Activated T-cell treated with anti-CD3 and anti-CD28 coated beads, Interleukin-2, amount 50 U/mL, for 72 hours (primary cell): ENCODE data around the gene SRSF3. TPM values are rescaled to one million over a fixed set of nuclear protein-coding genes. Genes with fewer than 3 reads are reported as not detected.
"Not testable (repeated sequence)": the region's sequence is repeated elsewhere in the genome, so short reads cannot be mapped to it uniquely, and the experiment has no call there.

ENCODE experiments used
- ATAC-seq, 2 donors: fragments of 150-1000 bp; cut with Tn5 transposase; replicated peaks in 1 of 2; 2 replicates each; pipeline ENCODE4 v1.10.0; 2021; ENCODE audit warnings: moderate library complexity in 2 of 2, mild to moderate bottlenecking in 1 of 2
- DNase-seq, 2 donors: peaks; one replicate each; pipeline ENCODE4 v3.0.0; 2021 to 2022; ENCODE audit warnings: mixed read lengths in 1 of 2
- H3K27ac Mint-ChIP-seq: one replicate; pipeline ENCODE4 v1.8.0; 2022; ENCODE audit warnings: mild to moderate bottlenecking, moderate library complexity, mixed read lengths
- H3K27me3 Mint-ChIP-seq: one replicate; pipeline ENCODE4 v1.8.0; 2022; ENCODE audit warnings: low read depth, mixed read lengths
- H3K36me3 Mint-ChIP-seq, 2 donors: one replicate each; pipeline ENCODE4 v1.8.0; 2022; ENCODE audit warnings: mixed read lengths in 2 of 2, mild to moderate bottlenecking in 1 of 2; ENCODE audit not compliant: insufficient read depth in 2 of 2
- H3K4me1 Mint-ChIP-seq: one replicate; pipeline ENCODE4 v1.8.0; 2022; ENCODE audit warnings: low read depth, mixed read lengths
- H3K4me3 Mint-ChIP-seq, 2 donors: one replicate each; pipeline ENCODE4 v1.8.0; 2022; ENCODE audit warnings: mild to moderate bottlenecking in 2 of 2, mixed read lengths in 2 of 2, moderate library complexity in 2 of 2
- H3K9me3 Mint-ChIP-seq, 2 donors: one replicate each; pipeline ENCODE4 v1.8.0; 2022; ENCODE audit warnings: mixed read lengths in 2 of 2
- total RNA-seq, 2 donors: library from RNA; stranded (reverse); gene quantifications; one replicate each; pipeline ENCODE4 v1.2.3, GENCODE V29; 2022

The SRSF3 gene
- total RNA-seq, 2 donors from 2014 or later = 409 to 541 TPM

DNA sequence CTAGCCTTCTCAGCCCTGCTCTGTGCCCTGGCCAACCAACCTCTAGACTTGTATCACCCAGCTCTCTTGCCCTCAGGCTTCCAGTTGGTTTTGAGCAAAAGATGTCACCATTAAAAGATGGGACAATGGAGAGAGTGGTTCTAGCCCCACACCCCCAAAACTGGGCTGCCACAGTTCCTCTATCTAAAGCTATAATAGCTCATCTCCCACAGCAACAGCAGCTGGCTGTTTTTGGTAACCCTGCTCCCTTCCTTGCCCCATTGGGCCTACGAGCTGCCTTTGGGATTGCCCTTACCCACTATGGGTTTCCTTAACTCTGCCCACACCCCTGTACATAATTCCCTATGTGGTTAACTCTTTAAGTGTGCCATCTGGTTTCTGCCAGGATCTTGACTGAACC, 7.6 kb upstream of the SRSF3 start:
- ATAC-seq = no peak
- no peaks in the 10 kb centered on the region for H3K4me1 Mint-ChIP-seq
- no peaks in the 10 kb centered on the region for H3K9me3 Mint-ChIP-seq
- H3K27ac Mint-ChIP-seq = no peak overlapping the region
- H3K27me3 Mint-ChIP-seq = no peaks in the 10 kb centered on the region
- DNase-seq = no peak
- no peak overlapping the region for H3K4me3 Mint-ChIP-seq
- H3K36me3 Mint-ChIP-seq = no peaks in the 10 kb centered on the region

DNA sequence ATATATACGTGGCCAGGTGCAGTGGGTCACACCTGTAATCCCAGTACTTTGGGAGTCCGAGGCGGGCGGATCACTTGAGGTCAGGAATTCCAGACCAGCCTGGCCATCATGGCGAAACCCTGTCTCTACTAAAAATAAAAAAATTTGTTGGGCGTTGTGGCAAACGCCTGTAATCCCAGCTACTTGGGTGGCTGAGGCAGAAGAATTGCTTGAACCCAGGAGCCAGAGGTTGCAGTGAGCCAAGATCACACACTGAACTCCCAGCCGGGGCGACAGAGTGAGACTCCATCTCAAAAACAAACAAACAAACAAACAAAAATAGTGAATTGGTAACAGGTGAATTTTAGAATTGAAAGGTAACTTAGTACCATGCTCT, 5.1 kb upstream of the SRSF3 start:
- not testable (repeated sequence) for H3K27ac Mint-ChIP-seq

DNA sequence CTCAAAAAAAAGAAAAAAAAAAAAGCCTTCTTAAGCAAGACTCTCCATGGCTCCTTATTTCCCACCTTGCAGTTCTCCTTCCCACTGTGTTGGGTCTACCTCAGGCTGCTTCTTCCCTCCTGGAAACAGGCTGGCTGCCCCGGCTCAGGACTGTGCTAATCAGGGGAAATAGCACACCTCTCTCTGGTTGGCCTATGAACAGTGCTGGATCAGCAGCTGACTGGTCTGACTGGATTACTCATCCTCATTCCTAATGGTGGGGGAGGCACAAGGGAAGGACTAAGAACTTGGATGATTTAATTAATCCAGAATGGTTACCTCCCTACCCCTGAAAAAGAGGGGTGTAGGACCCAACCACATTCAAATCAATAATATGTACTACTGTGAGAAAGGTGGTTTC, 3.9 kb upstream of the SRSF3 start:
- H3K27me3 Mint-ChIP-seq = no peaks in the 10 kb centered on the region
- peaks cover 21% of the 10 kb centered on the region for H3K4me1 Mint-ChIP-seq
- H3K9me3 Mint-ChIP-seq = no peaks in the 10 kb centered on the region
- no peak overlapping the region for H3K27ac Mint-ChIP-seq
- ATAC-seq (no peak), DNase-seq (no peak)
- H3K36me3 Mint-ChIP-seq = peaks cover 8 to 11% of the 10 kb centered on the region in 2 donors
- no peak overlapping the region for H3K4me3 Mint-ChIP-seq

More for the DNA sequence above, 5.1 kb upstream of the SRSF3 start:
- not testable (repeated sequence) for H3K4me3 Mint-ChIP-seq, DNase-seq, H3K27me3 Mint-ChIP-seq, H3K36me3 Mint-ChIP-seq, ATAC-seq, H3K9me3 Mint-ChIP-seq
- peaks cover 17% of the 10 kb centered on the region for H3K4me1 Mint-ChIP-seq

DNA sequence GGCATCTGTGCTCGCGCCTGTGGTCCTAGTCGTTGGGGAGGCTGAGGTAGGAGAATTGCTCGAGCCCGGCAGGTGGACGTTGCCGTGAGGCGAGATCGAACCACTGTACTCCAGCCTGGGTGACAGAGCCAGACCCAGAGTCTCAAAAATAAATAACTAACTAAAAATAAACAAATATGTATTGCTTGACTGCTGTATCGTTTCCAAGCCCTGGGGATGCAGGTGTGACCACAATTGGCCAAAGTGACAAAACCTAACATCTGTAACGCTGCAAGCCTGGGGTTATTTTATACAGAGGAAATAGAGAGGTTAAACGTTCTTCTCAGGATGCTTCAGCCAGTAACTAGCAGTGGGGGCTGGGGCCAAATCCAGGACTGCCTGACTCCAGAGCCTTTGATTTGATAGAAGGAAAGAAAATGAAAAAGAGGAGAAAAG, 1.9 kb upstream of the SRSF3 start:
- peak overlapping the region; percentile 91 to 99 for H3K4me3 Mint-ChIP-seq
- H3K9me3 Mint-ChIP-seq = no peaks in the 10 kb centered on the region
- no peak for DNase-seq
- peaks cover 19 to 31% of the 10 kb centered on the region in 2 donors for H3K36me3 Mint-ChIP-seq
- peak overlapping the region; percentile 97 for H3K27ac Mint-ChIP-seq
- ATAC-seq = no peak
- H3K27me3 Mint-ChIP-seq = no peaks in the 10 kb centered on the region
- H3K4me1 Mint-ChIP-seq = peaks cover 29% of the 10 kb centered on the region

DNA sequence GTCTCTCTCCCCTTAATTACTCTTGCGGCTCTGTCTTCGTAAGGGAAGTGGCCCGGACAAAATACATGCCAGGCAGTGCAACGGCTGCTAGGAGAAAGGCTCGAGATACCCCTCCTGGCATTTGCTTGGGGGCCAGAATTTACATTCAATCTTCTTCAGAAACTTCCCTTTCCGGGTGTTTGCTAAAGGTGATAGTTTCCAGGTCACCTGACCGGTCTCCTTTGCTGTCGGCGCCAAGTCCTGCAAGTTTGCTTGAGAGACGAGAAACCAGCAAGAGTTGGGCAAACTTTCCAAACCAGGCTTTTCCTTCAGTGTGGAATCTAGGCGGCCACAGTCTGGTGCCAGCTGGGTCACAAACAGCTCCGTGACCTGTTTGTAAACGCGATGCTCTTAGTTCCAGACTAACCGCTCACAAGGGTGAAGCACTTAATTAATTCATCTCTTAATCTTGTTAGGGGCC, 563 bp upstream of the SRSF3 start:
- peaks cover 21 to 43% of the 10 kb centered on the region in 2 donors for H3K36me3 Mint-ChIP-seq
- H3K27ac Mint-ChIP-seq = peak overlapping the region; percentile 98
- H3K27me3 Mint-ChIP-seq = no peaks in the 10 kb centered on the region
- DNase-seq (peak; percentile 43 to 48), ATAC-seq (peak; percentile 33 to 42)
- H3K4me1 Mint-ChIP-seq = peaks cover 41% of the 10 kb centered on the region
- H3K9me3 Mint-ChIP-seq = no peaks in the 10 kb centered on the region
- H3K4me3 Mint-ChIP-seq = peak overlapping the region; percentile 90 to 99

DNA sequence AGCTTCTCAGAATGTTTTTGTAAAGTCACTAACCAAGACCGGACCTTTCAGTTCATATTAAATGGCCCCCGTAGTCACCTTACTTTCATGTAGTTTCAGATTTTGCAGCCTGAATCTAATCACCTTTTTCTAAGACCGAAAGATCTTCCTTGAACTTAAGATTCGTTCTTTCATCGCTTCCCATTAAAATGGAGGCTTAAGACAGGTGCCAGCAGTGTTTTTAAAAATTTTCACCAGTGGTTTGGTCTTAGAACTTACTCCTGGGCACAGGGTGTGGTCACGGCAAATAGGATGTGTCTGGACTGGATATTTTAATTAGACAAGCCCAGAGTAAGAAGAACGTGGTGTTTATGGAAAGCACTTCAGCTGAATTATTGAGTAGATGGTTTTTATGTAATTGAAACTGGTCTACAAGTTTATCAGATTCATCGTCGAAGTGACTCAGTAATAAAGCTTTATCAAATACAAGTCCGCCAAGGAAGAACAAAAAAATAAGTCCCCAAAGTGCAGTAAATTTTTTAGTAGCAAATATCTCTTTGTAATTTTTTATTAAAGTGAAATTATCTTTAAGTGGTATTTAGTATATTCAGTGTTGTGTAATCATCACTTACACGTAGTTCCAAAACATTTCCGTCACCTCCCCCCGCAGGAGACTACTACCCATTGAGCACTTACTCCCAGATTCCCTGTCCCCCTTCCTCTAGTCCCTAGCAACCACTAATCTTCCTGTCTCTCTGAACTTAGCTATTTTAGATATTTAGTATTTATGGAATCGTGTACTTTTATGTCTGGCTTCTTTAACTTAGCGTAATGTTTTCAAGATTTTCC, 868 bp downstream of the SRSF3 start:
- H3K4me1 Mint-ChIP-seq = peaks cover 55% of the 10 kb centered on the region
- no peaks in the 10 kb centered on the region for H3K27me3 Mint-ChIP-seq
- peaks cover 32 to 57% of the 10 kb centered on the region in 2 donors for H3K36me3 Mint-ChIP-seq
- no peaks in the 10 kb centered on the region for H3K9me3 Mint-ChIP-seq
- H3K4me3 Mint-ChIP-seq = peak overlapping the region; percentile 90 to 99
- DNase-seq (peak in 1 of 2 donors; percentile 31), ATAC-seq (no peak)
- H3K27ac Mint-ChIP-seq = peak overlapping the region; percentile 98

DNA sequence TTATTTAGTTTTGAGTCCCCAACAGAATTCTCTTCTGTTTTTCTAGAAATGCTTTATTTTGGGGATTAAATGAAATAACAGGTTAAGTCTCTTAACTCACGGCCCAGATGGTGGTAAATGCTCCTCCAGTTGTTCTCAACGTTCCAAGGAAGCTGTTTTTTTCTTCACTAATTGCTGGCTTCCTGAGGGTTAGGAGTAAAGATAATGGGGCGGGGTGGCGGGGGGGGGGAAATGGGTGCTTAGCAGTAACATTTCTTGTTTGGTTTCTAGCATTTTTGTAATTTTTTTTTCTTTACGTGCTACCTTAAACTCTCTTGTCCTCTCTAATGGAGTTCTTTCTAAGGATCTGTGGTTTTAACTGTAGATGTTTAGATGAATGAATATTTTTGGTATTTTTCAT, 2.2 kb downstream of the SRSF3 start:
- H3K4me1 Mint-ChIP-seq = peaks cover 68% of the 10 kb centered on the region
- H3K9me3 Mint-ChIP-seq = no peaks in the 10 kb centered on the region
- peak overlapping the region; percentile 90 to 99 for H3K4me3 Mint-ChIP-seq
- no peak for ATAC-seq
- peaks cover 35 to 67% of the 10 kb centered on the region in 2 donors for H3K36me3 Mint-ChIP-seq
- DNase-seq = no peak
- no peaks in the 10 kb centered on the region for H3K27me3 Mint-ChIP-seq
- peak overlapping the region; percentile 98 for H3K27ac Mint-ChIP-seq

DNA sequence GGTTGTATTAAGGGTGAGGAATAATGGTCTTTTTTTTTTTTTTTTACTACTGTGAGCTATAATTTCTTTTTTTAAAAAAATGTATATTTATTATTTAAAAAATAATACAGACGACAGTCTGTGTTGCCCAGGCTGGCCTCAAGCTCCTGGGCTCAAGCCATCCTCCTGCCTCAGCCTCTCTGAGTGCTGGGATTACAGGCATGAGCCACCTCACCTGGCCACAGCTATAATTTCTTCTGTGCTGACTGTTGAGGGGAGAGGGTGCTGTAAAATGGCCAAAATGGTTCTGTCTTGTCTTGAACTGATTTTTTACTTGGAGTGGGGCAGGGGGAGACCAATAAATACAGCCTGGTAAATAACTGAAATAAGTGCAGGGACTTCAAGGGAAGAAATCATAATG, 3.6 kb downstream of the SRSF3 start:
- peaks cover 36 to 81% of the 10 kb centered on the region in 2 donors for H3K36me3 Mint-ChIP-seq

DNA sequence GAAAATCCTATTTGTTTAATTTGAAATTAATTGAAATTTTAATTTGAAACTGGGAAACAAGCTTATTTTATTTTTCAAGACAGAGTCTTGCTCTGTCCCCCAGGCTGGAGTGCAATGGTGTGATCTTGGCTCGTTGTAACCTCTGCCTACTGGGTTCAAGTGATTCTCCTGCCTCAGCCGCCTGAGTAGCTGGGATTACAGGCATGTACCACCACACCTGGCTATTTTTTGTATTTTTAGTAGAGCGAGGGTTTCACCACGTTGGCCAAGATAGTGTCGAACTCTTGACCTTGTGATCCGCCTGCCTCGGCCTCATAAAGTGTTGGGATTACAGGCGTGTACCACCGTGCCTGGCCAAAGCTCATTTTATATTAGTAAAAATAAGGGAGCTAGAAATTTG, 4.2 kb downstream of the SRSF3 start:
- ATAC-seq (no peak), DNase-seq (no peak)
- Mint-ChIP-seq H3K27ac (peak overlapping the region; percentile 96), H3K4me1 (peaks cover 72% of the 10 kb centered on the region), H3K27me3 (no peaks in the 10 kb centered on the region), H3K36me3 (peaks cover 36 to 86% of the 10 kb centered on the region in 2 donors), H3K4me3 (peak overlapping the region; percentile 90 to 99), H3K9me3 (no peaks in the 10 kb centered on the region)

More for the DNA sequence above, 3.6 kb downstream of the SRSF3 start:
- DNase-seq (no peak), ATAC-seq (no peak)
- peak overlapping the region; percentile 98 for H3K27ac Mint-ChIP-seq
- H3K9me3 Mint-ChIP-seq = no peaks in the 10 kb centered on the region
- H3K27me3 Mint-ChIP-seq = no peaks in the 10 kb centered on the region
- peaks cover 72% of the 10 kb centered on the region for H3K4me1 Mint-ChIP-seq
- peak overlapping the region; percentile 90 to 99 for H3K4me3 Mint-ChIP-seq

DNA sequence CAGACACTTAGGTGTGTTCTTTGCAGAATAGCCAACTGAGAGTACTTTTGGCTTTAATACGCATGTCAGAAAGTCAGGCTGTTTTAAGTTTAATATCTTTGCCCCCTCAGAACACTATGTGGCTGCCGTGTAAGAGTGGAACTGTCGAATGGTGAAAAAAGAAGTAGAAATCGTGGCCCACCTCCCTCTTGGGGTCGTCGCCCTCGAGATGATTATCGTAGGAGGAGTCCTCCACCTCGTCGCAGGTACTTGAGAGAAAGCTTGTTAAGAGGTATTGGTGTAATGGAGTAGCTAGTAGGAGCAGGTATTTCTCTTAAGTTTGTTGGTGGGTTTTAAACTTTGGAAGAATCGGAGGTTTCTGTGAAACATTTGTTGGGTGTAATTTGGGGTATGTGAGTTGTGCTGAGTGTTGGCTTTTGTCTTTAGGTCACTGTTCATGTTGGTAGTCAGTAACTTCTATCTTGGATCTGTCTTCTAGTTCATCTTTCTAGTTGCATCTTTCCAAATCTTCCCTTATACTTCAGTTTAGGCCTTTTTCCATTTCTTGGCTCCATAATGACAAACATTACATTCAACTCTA, 4.7 kb downstream of the SRSF3 start:
- ATAC-seq (no peak), DNase-seq (no peak)
- Mint-ChIP-seq H3K4me1 (peaks cover 72% of the 10 kb centered on the region), H3K4me3 (peak overlapping the region; percentile 90 to 99), H3K27ac (peak overlapping the region; percentile 96), H3K27me3 (no peaks in the 10 kb centered on the region), H3K36me3 (peaks cover 40 to 92% of the 10 kb centered on the region in 2 donors), H3K9me3 (no peaks in the 10 kb centered on the region)

DNA sequence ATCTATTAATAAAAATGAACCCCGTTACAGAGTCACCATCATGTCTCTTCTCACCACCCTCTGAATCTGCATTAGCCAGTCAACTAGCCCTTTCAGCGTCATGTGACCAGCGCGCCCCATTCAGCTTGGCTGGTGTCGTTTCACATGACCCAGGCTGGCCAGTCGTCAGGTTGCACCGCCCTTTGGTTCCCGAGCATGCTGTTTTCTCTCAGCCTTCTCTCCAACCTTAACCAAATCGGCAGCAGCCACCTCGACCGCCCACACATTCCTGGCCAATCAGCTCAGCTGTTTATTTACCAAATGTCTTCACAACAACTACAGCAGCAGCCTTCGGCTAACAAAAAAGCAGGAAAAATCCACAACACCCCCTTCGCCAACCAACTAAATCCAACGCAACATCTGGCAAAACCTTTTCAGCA, 5.6 kb downstream of the SRSF3 start:
- peak; percentile 61 to 71 for ATAC-seq
- peak; percentile 73 for DNase-seq
- Mint-ChIP-seq H3K4me3 (peak overlapping the region; percentile 90 to 99), H3K4me1 (peaks cover 75% of the 10 kb centered on the region), H3K27me3 (no peaks in the 10 kb centered on the region), H3K9me3 (no peaks in the 10 kb centered on the region), H3K27ac (peak overlapping the region; percentile 96), H3K36me3 (peaks cover 41 to 93% of the 10 kb centered on the region in 2 donors)

DNA sequence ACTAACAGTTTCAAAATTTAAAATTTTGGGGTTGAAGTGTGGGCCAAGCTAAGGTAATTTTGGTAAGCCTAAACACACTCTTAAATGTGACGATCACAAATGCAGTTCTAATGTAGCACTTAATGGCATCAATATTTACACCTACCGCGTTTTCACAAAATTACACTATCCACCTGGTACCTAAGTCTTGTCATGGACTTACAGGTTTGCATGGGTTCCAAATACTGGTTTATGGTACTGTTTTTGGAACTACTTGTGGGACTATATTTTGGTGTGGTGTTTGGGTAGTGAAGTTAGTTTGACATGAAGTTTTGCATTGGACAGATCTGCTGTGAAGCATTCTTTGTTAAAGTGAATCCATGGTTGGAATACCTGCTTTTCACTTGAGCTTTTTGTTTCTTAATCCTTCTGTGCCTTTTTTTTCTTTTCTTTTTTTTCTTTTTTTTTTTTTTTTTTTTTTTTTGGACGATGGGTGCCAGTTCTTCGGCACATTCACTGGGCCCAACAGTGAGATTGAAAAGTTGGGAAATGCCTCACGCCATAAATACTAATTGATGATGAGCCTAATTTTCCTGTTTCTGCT, 6.5 kb downstream of the SRSF3 start:
- H3K9me3 Mint-ChIP-seq = no peaks in the 10 kb centered on the region

DNA sequence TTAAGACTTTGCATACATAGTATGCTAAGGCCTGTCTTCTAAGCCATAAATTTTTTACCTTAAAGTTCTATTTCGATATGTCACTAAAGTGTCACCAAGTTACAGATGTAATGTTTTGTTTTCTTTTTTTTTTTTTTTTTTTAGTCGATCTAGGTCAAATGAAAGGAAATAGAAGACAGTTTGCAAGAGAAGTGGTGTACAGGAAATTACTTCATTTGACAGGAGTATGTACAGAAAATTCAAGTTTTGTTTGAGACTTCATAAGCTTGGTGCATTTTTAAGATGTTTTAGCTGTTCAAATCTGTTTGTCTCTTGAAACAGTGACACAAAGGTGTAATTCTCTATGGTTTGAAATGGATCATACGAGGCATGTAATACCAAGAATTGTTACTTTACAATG, 7.7 kb downstream of the SRSF3 start:
- Mint-ChIP-seq H3K4me1 (peaks cover 85% of the 10 kb centered on the region), H3K4me3 (peak overlapping the region; percentile 90 to 99)
- not testable (repeated sequence) for H3K9me3 Mint-ChIP-seq

More for the DNA sequence above, 6.5 kb downstream of the SRSF3 start:
- DNase-seq = no peak
- Mint-ChIP-seq H3K4me1 (peaks cover 84% of the 10 kb centered on the region), H3K36me3 (peaks cover 37 to 93% of the 10 kb centered on the region in 2 donors), H3K27me3 (no peaks in the 10 kb centered on the region), H3K4me3 (peak overlapping the region; percentile 90 to 99), H3K27ac (peak overlapping the region; percentile 96)
- ATAC-seq = no peak

More for the DNA sequence above, 7.7 kb downstream of the SRSF3 start:
- Mint-ChIP-seq H3K36me3 (peaks cover 31 to 89% of the 10 kb centered on the region in 2 donors), H3K27ac (peak overlapping the region; percentile 96)
- H3K27me3 Mint-ChIP-seq, ATAC-seq, DNase-seq: not testable (repeated sequence)
